ENCODE measurements around the gene CD27.

Gene CD27

DNA sequence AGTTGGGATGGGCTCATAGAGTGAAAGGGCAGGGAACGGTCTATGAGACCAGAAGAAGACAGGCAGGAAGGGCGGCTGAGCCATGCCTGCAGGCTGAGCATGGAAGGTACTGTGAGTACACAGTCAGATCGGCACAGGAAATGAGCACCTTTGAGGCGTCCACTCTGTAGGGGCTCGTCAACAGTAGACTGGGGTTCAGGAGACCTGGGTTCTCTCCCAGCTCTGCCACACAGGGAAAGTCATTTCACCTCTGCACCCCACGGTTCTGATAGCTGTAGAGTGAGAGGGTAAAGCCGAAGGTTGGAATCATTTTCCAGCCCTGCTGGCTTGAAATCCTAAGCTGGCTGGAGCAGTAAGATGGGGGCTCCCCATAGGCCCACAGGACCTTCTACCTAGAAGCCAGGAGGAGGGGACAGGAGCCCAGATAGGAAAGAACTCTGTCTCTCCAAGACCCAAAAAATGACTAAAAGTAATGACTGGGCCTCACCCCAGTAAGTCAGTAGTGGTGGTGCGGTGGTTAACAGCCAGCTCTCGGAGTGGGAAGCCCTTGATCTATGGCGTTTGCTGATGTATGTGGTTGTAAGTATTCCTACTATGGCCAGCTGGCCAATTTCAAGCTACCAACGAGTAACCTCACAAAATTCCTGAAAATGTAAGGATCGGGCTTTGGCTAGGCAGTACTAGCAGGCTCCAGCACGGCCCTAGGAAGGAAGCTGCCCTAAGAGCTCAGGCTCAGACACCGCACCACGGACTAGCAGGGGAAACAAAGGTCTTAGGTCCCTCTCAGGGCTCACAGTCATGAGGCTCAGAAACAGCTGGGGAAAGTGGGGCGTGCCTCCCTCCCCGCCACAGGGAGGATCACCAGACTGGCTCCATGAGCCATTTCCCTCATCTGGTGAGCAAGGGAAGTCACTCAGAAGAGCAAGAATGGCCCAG is 10.3 kb upstream of the CD27 start:
- DNase-seq = no peak

DNA sequence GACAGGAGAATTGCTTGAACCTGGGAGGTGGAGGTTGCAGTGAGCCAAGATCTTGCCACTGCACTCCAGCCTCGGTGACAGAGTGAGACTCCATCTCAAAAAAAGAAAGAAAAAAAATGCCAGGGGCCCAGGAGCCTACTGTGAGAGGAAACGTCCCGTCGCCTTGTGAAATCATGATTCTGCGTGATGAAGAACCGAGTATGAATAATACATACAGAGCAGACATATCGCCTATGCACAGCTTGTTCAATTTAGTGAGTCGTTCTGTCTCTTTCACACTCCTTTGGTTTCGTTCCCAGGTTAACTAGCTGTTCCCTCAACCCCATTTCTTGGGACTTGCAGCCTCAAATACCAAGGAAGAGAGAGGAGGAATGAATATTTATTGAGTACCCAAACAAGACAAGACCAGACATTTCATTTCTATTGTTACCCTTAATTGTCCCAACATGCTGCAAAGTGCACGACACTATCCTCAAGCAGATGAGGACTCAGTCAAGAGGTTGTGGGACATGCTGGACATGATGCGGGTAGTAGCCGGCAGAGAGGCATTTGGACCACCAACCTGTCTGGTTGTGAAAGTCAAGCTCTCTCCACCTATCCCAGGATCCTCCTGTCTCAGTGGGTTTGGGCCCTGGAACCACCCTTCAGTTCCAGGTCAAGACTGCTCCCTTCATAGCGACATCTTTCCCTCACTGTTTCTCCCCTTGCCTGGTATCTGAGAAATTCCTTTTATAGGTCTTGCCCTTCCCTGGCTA is 8.6 kb upstream of the CD27 start:
- no peak for DNase-seq

GRCh38 chr12:6437586-6437985 is 7.2 kb upstream of the CD27 start:
- DNase-seq = no peak

DNA sequence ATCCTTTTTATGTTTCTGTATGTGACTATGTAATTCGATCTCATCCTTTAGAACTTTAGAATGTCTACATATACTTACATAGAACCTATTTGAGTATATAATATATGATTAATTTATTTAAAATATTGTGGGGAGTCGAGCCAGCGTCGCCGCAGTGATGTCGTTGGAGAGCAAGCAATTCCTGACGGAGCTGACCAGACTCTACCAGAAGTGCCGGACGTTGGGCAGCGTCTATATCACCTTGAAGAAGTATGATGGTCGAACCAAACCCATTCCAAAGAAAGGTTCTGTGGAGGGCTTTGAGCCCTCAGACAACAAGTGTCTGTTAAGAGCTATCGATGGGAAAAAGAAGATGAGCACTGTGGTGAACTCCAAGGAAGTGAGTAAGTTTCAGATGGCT is 6.4 kb upstream of the CD27 start:
- no peak for DNase-seq

DNA sequence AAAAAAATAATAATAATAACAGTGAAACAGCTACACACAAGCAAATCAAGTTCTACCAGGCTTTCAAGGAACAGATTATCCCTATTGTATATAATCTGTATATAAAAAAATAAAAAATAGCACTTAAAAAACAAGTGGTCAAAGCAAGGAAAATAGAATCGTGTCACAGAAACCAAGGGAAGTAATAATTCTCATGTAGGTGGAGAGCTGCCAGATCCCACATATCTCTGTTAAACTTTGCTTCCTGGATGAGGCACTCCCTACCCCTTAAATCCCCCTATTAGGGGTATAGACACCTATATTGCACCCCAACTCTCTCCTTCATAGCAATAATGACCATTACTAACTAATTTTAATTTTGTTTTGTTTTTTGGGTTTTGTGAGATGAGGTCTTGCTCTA is 4.4 kb upstream of the CD27 start:
- DNase-seq = no peak

DNA sequence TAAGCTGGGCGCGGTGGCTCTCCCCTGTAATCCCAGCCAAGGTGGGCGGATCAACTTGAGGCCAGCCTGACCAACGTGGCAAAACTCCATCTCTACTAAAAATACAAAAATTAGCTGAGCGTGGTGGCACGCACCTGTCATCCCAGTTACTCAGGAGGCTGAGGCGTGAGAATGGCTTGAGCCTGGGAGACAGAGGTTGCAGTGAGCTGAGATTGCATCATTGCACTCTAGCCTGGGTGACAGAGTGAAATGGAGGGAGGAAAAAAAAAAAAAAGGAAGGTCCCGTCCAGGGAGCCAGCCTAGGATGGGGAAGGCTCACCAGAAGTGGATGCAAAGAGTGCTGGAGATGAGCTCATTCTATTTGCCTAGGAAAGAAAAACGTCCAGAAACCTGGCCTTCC is 1.9 kb upstream of the CD27 start:
- DNase-seq = no peak

DNA sequence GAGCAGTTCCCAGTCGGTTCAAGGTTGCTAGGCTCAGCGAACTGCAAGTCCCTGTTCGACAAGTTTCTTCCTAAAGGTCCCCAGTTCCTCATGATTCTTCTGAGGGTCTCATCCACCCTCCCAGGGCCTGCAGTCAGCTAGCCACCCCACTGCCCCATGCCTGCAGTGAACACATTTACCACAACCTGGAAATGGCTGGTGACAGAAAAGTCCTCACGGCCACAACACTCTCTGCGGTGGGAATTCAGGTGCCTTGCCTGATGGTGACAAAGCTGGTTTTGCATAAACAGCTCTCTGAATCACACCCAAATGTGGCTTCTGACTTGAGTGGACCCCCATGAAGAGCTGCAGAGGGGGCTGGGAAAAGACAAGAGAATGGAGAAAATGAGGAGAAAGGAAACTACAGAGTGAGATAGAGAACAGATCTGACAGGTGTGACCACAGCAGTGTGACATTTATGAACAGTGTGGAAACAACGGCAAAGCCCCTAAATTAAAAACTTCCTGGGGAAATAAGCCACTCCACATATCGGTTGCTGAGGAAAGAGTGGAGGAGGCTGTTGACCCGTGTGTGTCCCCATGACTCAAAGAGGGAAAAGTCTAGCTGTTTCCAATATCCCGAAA is 1.3 kb upstream of the CD27 start:
- DNase-seq = no peak

GRCh38 chr12:6444031-6444430 is 724 bp upstream of the CD27 start:
- no peak for DNase-seq

GRCh38 chr12:6450091-6450868 is 5.5 kb downstream of the CD27 start:
- DNase-seq = no peak

- no peak for DNase-seq
Measured at GRCh38 chr12:6450869-6451347, 6.2 kb downstream of the CD27 start.

DNA sequence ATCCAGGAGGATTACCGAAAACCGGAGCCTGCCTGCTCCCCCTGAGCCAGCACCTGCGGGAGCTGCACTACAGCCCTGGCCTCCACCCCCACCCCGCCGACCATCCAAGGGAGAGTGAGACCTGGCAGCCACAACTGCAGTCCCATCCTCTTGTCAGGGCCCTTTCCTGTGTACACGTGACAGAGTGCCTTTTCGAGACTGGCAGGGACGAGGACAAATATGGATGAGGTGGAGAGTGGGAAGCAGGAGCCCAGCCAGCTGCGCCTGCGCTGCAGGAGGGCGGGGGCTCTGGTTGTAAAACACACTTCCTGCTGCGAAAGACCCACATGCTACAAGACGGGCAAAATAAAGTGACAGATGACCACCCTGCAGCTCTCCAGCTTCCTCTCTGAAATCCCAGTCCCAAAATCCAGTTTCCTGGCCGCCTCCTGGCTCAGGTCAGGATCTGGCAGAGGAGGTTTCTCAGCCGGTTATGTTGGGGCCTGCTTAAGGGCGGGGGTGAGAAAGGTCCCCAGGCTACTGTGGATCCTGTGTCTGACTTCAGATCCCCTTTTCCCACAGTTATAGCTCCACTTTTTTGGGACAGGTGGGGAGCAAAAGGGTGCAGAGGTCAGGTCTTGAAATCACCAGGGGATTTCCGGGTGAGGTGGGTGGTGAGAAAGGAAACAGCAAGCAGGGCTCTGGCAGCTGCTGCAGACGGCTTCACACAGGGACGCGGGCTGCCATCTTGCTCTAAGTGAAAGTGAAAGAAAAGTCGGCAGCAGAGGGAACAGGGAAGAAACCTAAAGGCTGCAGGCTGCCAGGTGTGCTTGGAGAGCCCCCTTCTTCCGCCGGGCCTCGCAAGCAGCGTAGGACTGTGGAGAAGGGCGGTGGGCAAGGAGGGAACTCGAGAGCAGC is 6.8 kb downstream of the CD27 start, which contains the start of gene TAPBPL:
Gene TAPBPL, plus strand, starts transcription at position 695 of the 897 bp plus-strand sequence. CDS start 207 bp downstream, outside the sequence.
- DNase-seq = peak; percentile 88

DNA sequence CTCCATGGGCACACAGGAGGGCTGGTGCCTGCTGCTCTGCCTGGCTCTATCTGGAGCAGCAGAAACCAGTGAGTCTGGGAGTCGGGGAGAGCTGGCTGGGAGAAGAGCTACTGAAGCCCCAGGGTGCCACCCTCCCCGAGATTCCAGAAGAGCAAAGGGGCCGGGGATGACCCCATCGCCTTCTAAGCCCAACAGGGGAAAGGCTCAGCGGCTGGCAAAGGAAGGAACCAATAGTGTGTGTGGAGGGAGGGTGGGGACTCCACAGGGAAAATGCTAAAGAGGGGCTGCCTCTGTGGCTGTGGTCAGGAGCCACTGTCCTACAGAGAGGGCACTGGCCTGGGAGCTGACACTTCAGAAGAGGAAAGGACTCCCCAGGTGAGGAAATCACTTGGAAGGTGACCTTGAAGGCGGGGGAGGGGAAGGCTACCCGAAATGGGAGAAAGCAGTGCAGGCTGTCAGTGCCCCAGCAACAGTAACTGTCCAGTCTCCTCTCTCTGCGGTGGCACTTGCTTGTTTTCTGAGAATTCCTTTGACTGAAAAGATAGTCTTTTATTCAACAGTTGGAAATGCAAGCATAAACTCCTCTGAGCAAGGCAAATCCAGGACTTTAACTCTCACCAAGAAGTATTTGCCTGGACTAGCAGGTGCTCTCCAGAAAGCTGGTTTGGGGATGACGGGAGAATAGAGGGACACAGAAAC is 7.6 kb downstream of the CD27 start:
- no peak for DNase-seq

DNA sequence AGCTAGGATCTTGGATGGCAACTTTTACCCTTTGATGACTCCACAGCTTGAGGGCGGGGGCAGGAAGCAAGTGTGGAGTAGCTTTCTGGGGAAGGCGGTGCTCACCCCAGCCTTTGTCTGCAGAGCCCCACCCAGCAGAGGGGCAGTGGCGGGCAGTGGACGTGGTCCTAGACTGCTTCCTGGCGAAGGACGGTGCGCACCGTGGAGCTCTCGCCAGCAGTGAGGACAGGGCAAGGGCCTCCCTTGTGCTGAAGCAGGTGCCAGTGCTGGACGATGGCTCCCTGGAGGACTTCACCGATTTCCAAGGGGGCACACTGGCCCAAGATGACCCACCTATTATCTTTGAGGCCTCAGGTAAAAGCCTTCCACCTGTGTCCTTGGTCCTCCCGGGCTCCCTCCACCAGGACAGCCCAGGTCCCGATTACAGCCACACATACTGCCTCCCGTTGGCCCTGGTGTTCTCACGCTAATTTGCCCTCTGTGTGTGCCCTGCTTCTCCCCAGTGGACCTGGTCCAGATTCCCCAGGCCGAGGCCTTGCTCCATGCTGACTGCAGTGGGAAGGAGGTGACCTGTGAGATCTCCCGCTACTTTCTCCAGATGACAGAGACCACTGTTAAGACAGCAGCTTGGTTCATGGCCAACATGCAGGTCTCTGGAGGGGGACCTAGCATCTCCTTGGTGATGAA is 8.3 kb downstream of the CD27 start:
- no peak for DNase-seq

DNA sequence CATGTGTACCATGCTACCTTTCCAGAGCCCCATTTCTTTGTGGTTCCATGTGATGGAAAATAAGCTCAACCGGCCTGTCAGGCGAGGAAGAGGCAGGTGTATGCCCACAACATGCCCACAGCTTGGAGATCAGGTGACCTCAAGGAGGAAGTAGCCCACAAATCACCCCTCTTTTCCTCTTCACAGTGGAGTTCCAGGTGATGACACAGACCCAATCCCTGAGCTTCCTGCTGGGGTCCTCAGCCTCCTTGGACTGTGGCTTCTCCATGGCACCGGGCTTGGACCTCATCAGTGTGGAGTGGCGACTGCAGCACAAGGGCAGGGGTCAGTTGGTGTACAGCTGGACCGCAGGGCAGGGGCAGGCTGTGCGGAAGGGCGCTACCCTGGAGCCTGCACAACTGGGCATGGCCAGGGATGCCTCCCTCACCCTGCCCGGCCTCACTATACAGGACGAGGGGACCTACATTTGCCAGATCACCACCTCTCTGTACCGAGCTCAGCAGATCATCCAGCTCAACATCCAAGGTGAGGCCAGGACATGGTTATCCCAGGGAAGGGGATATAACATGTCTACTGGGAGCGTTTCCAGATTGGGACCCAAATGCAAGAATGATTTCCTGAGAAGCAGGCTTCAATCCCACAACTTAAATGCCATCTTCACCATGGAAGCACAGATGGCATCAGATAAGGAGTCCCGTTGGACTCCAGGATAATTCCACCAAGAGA is 12.6 kb downstream of the CD27 start:
- DNase-seq = no peak

GRCh38 chr12:6458281-6459003 is 13.7 kb downstream of the CD27 start:
- no peak for DNase-seq

- no peak for DNase-seq
Measured at GRCh38 chr12:6459004-6459337, 14.2 kb downstream of the CD27 start.

- peak; percentile 52 for DNase-seq
Measured at GRCh38 chr12:6460751-6461371, 16.1 kb downstream of the CD27 start.

Data from central memory CD4-positive, alpha-beta T cell (primary cell).